IPS DF 19.7 (cell line): ENCODE measurements around the gene ZNF598.
"Not testable (repeated sequence)": the region's sequence is repeated elsewhere in the genome, so short reads cannot be mapped to it uniquely, and the experiment has no call there.

Source experiments
- DNase-seq: peaks from one replicate; pipeline ENCODE4 v3.0.0-alpha.2; 2013; ENCODE audit warnings: low read depth, low spot score

The ZNF598 gene

GRCh38 chr16:2040787-2041522 lies 31.3 kb upstream of the ZNF598 start:
- DNase-seq, result no peak

- DNase-seq, result no peak
Measured at GRCh38 chr16:2040041-2040786, 30.6 kb upstream of the ZNF598 start.

GRCh38 chr16:2039274-2040031 lies 29.8 kb upstream of the ZNF598 start:
- no peak for DNase-seq

GRCh38 chr16:2038382-2039231 lies 29.0 kb upstream of the ZNF598 start:
- DNase-seq, result no peak

GRCh38 chr16:2037647-2038381 lies 28.2 kb upstream of the ZNF598 start:
- no peak for DNase-seq

- DNase-seq, result no peak
Measured at GRCh38 chr16:2037115-2037514, 27.5 kb upstream of the ZNF598 start.

- no peak for DNase-seq
Measured at GRCh38 chr16:2036200-2036966, 26.8 kb upstream of the ZNF598 start.

- no peak for DNase-seq
Measured at GRCh38 chr16:2035431-2036199, 26.0 kb upstream of the ZNF598 start.

GRCh38 chr16:2034696-2035430 lies 25.2 kb upstream of the ZNF598 start:
- DNase-seq, result no peak

GRCh38 chr16:2033909-2034695 lies 24.5 kb upstream of the ZNF598 start:
- DNase-seq, result not testable (repeated sequence)

- DNase-seq, result no peak
Measured at GRCh38 chr16:2033057-2033908, 23.7 kb upstream of the ZNF598 start.

GRCh38 chr16:2032285-2033056 lies 22.9 kb upstream of the ZNF598 start:
- no peak for DNase-seq

- no peak for DNase-seq
Measured at GRCh38 chr16:2031081-2031577, 21.5 kb upstream of the ZNF598 start.

GRCh38 chr16:2030036-2030435 lies 20.4 kb upstream of the ZNF598 start:
- DNase-seq, result no peak

- DNase-seq, result no peak
Measured at GRCh38 chr16:2029350-2029749, 19.7 kb upstream of the ZNF598 start.
